ENCODE measurements around the gene ETDB.
"Not testable (repeated sequence)": the region's sequence is repeated elsewhere in the genome, so short reads cannot be mapped to it uniquely, and the experiment has no call there.

Gene ETDB

DNA sequence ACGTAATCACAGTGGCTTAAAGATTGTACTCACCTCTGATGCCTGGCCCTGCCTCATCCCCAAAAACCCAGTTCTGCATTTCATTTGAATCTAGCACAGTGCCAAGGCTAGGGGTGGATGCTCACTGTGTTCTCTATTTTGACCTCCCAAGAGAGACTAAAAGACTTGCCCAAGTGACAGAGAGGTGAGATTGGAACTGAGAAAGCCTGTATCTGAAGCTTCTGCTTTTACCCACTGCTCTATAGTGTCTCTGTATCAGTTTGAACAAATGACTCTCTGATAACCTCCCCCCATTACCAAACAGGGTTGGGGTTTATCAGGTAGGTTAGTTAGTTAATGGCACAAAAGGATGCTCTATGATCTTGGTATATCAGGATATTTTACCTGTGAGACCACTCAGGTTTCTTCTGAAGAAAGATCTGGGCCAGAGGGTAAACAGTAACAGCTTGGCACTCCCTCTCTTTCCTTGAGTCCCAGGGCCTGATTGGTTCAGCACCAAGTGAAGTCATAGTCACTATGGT, at the start of gene ETDB:
Gene ETDB, minus strand, starts transcription at position 471 of the 521 bp plus-strand sequence. CDS start 1,265 bp downstream, outside the sequence.
- DNase-seq, result not testable (repeated sequence)

DNA sequence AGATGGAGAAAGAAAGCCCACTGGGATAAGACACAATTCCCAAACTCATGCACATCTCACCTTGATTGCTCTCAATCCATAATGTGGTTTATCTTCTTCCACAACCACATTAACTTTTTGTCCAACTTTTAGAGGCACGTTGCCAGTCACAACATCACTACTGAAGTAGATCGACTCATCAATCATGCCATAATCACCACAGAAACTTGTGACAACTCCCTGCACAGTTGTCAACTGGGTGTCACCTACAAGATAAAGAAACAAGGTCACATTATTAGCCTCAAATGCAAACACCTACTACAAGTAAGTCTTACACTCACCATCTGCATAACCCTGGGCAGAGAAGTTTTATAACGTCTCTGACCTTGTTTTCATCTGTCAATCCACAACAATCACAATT, 49.2 kb upstream of the ETDB start:
- not testable (repeated sequence) for DNase-seq

DNA sequence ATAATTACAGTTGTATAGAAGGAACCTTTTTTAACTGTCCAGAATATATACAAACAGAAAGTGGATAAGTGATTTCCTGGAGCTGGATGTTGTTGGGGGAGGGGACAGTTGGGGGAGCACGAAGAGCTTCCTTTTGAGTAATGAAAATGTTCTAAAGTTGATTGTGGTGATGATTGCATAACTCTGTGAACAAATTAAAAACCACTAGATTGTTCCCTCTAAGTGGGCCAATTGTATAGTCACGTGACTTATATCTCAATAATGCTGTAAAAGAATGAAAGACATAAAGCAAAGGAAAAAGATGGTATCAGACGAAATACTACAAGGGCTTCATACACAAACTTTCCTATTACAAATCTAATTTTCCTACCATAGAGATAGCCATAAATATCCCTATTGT, 48.2 kb upstream of the ETDB start:
- DNase-seq, result no peak

DNA sequence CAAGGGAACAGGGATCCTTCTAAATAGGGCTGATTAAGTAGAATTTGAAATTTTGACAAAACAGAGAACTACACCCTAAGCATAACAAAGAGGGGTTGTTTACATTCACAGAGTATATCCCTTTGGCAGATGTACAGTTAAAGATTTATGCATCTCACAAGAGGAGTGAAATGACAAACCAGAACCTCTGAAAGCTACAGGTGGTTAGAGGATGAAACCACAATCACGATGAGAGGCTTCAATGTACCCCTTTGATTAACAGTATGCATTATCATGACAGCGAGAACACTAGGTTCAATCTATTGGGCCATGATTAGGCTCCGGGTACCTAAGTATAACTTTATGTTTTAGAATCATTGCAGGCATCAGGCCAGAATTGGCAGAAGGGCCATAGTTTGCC, 34.4 kb upstream of the ETDB start:
- DNase-seq, result not testable (repeated sequence)

DNA sequence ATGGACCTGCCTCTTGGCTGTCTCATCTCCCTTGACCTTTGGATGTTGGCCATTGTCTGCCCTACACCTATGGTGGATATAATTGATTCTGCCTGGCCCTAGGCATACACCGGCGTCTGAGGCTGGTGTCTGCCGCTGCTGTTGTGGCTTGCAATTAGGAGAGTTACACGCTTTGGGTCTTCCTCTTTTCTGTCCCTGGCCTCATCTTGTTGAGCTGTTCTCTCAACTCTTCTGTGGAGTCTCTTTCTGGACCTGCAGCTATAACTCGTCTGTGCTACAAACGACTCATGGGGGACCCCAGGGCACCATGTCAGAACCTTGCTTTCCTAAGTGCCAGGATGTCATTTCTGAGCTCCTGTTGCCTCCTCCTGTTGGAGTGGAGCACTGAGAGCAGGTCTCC, 5.8 kb upstream of the ETDB start:
- not testable (repeated sequence) for DNase-seq

DNA sequence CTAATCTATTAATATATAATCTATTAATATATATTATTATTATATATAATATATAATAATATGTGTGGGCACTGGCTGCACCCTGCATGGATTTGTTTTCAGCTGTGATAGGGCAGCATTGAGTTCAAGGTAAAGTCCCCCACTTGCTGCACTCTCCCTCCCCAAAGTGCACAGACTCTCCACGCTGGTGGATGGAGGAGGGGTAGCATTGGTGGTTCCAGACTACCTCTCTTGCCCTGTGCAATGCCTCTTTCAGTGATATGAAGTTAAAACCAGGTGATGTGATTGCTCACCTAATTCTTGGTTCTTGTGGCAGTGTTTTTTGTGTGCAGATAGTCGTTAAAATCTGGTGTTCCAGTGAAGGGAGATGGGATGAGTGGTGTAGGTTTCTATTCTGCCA, 4.3 kb downstream of the ETDB start:
- not testable (repeated sequence) for DNase-seq

DNA sequence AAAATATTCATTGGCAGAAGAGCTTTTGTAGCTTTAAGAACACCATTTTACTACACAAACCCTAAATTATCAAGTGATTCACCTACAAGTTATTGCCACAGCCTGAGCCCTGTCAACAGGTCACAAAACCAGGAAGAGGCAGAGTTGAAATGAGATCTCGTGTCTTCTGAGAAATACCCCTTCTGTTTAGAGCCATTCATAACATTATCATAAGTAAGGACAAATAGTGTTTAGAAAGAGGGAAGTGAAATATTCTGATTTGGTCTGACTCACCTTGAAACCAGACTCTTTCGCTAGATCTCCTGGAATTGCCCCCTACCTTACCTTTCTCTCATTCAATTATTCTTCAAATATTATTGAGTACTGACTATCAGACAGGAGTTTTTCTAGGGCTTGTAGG, 5.9 kb downstream of the ETDB start:
- DNase-seq, result no peak

DNA sequence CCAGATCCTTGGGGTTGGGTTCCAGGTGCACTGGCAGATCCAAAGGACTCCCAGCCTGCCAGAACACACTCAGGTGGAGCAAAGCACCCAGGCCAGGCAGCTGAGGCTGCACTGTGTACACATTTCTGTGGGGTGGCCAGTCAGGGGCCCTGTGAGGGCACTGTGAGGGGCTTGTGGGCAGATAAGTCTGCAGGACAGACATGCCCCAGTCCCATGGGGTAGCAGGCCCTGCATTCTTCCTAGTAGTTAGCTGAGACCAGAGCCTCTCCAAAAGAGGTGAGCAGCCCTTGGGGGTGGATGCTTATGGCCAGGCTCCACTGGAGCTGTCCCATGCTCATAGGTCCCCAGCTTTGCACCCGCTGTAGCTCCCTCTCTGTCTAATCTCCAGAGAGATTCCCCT, 7.6 kb downstream of the ETDB start:
- no peak for DNase-seq

DNA sequence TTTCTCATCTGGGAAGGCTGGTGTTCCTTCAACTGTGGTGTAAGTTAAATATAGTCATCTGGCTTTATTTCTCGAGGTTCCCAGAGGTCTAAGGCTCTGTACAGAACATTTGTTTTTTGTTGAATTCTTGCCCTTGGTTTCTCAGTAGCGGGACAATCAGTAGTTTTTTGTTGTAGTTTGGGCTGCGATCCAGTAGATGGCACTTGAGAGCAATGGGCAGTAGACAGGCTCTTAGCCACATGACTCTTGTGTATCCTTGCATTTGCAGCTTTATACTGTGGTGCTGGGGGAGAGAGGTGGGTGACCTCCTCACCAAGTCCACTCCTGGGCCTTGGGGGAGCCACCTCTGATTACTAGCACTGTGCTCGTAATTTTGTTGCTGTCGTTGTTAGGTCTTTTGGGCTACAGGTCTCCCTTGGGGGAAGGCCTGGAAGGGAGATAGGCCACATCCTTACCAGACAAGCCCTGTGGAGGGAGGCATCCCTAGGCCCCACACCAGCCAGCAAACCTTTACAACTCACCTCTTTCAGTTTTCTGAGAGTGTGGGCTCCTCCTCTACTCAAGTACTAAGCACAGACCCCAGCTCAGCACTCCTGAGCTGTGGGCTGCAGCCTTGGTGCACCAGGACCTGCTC, 8.1 kb downstream of the ETDB start:
- no peak for DNase-seq

DNA sequence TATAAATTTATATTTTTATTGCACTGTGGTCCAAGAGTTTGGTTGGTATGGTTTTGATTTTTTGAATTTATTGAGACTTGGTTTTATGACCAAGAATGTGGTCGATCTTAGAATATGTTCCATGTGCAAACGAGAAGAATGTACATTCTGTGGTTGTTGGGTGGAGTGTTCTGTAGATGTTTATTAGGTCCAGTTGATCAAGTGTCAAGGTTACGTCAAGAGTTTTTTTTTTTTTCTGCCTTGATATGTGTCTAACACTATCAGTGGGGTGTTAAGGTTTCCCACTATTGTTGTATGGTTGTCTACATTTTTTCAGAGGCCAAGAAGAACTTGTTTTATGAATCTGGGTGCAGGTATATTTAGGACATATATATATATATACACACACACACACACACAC, 10.8 kb downstream of the ETDB start:
- DNase-seq, result no peak

DNA sequence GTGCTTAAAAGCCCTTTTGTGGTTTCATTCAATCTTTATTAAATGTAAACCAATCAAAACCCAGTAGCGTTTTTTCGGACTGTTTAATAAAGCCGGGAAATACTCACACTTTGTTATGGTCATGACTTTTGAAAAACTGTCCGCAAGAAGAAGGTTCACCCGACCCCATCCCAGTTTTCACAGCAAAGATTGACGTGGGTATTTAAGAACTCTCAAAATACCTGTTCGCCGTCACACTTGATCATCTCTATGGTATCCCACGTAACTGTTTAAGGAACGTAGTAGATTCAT, 20.9 kb downstream of the ETDB start:
- no peak for DNase-seq

DNA sequence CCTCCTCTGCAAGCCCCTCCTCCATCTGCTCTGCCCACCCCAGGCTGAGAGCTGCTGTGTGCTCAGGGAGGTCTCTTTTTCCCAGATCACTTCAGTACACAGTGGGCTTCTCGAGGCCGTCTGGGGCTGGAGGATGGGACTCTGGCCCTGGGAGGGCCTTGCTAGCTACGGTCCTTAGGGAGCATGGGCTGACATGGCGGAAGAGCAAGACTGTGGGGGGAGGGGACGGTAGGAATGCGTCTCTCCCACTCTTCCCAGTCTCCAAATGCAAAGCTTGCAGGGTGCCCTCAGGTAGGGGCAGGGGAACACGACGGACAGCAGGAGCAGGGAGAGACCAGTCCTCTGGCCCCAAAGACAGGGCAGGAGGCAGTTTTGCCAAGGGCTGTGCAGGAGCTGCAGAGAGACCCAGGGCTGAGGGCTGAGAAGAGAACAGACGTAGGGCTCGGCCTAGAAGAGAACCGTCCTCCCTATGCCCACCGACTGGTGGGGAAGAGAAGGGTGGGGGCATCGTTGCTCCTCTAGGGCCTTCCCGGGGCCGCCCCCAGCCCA, 23.1 kb downstream of the ETDB start:
- not testable (repeated sequence) for DNase-seq

DNA sequence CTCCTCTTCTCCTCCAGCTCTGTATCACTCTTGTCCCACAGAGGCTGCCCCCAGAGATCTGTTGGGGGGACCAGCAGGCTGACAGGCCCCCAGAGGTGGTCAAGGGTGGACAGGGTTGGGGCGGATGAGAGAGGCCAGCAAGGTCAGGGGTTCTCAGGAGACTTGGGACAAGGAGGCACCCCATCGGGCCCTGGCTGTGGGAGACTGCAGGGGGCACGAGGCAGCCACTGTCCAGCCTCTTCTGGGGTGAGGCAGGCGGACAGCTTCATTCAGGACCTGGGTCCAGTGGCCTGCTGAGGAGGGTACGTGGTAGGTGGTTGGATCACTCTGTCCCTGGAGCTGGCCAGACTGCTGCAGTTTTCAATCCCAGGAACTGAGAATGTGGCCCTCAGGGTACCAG, 24.6 kb downstream of the ETDB start:
- no peak for DNase-seq

DNA sequence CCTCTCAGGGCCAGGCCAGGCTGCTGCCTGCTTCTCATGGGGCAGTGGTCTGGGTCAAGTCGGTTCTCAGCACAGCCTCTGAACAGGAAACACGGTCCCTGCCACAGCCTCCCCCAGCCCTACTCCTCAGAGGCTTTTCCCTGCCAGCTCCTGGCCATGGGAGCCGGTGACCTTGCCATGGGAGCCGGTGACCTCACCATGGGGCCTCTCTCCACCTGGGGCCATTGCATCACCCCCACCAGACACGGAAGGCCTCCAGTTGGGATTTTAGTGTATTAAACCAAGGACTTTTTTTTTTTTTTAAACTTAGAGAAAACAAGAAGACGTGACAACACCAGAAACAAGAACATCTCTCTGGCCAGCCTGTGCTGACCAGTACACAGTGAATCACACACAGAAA, 25.6 kb downstream of the ETDB start:
- no peak for DNase-seq

DNA sequence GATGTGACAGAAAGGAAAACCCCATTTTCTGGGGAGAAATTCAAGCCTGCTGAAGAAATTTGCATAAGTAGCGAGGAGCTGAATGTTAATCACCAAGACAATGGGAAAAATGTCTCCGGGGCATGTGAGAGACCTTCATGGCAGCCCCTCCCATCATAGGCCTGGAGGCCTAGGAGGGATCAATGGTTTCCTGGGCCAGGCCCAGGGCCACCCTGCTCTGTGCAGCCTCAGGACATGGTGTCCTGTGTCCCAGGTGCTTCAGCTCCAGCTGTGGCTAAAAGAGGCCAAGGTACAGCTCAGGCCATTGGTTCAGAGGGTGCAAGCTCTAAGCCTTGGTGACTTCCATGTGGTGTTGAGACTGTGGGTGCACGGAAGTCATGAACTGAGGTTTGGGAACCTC, 31.2 kb downstream of the ETDB start:
- DNase-seq, result no peak

DNA sequence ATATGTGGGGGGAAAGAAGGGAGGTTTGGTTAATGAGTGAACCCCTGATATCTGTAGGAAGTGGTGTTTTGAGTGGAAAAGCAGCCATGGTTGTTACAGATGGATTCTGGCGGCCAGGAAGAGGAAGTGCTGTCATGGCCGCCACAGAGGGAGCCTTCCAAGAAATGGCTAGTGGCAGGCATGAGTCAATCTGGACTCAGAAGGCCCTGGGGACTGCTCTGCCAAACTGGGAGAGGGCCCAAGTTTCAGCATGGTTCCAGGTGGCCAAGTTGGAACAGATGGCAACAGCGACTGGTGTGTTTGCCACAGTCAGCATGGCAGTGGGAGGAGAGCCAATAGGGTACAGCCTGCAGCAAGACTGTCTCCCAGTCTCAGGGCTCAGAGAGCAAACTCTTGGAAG, 32.5 kb downstream of the ETDB start:
- DNase-seq, result no peak

DNA sequence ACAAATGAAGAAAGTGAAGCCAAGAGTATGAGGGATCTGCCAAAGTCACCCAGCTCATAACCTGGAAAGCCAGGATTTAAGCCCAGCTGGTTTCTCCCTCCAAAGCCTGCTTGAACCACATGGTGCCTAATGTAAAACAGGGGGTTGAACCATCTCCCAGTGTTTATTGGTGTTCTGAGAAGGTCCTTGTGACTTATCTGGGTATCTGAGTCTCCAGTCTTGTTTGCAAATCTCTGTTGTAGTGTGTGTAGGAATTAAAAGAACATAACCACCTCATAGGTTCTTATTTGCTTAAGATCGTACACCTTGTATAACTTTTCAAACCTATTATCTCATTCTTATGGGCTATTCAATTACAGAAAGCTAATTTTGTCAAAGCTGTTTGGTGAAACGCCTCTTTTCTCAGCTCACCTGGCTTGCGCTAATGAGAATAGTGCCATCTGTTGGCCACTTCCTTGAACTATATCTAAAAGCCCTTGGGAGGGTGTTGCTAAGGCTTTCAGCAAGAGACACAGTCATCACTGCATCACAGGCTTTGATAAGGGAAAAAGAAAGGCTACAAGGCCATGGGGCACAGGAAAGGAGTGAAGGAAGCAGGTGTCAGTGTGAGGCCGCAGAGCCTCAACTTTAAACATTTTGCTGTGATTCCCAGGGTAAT, 34.0 kb downstream of the ETDB start:
- DNase-seq, result no peak

DNA sequence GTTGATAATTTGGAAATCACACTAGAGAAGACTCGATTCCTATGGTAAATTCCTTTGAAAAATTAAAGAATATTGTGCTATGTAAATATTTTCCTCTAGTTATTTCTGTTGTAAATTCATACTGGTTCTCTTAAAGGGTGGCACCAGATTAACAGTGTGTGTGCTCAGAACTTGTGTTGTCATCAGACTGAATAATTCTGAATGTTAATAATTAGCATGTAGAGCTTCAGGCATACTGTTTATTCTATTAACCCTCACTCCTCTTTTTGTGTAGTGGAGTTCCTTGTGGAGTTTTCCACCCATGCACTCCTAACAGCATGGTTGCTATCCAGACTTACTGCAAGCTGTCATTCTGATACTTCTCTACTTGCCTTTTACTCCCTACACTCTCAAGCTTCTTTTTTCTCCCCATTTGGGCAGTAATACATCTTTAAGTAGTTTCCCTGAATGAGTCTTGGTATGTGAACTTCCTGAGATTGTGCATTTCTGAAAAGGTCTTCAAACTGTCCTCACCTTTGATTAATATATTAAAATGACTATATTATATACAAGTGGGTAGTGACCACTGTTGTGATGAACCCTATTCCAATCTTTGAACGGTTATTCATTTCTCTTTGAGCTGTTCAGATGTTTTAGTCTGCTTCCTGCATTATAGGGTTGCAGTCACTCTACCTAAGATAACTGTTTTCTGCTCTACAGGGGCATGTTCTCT, 38.5 kb downstream of the ETDB start:
- no peak for DNase-seq

Measured in activated T-cell treated with anti-CD3 and anti-CD28 coated beads, Interleukin-2, amount 50 U/mL, for 1 hour (primary cell).